GM18951 (cell line): ENCODE results near the gene ZNFX1.
"Not testable (repeated sequence)": the region's sequence is repeated elsewhere in the genome, so short reads cannot be mapped to it uniquely, and the experiment has no call there.

Experiments used
- POLR2A ChIP-seq: IDR thresholded peaks from 4 replicates; pipeline ENCODE4 v1.6.1; 2011; ENCODE audit warnings: mild to moderate bottlenecking; ENCODE audit not compliant: insufficient read length, insufficient read depth; ENCODE audit errors: extremely low read depth
- in situ Hi-C: fragments of 300-500 bp; cut with MboI; formaldehyde crosslinking; loops from one replicate; pipeline ENCODE4 v1.12.0; 2022; ENCODE audit warnings: low sequenced_read_pairs, mixed read lengths, inconsistent platforms; ENCODE audit not compliant: unreplicated experiment

ZNFX1 gene

DNA sequence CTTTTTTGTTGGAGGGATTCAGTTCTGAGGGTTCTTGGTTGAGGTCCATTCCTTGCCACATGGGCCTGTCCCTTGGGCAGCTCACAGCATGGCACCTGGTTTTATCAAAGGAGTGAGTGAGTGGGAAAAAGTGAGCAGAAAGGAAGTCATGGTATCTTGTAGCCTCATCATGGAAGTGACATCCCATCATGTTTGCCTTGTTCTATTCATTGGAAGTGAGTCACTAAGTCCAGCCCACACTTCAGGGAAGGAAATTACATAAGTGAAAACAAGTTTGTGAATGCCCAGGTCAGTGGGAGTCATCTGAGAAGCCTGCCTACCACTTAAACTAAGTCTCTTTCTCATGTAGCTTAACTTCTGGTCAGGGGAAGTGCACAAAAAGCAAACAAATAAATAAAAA lies 32.8 kb upstream of the ZNFX1 start:
- TF ChIP-seq POLR2A = no peak
- in situ Hi-C loops = no loop called here

DNA sequence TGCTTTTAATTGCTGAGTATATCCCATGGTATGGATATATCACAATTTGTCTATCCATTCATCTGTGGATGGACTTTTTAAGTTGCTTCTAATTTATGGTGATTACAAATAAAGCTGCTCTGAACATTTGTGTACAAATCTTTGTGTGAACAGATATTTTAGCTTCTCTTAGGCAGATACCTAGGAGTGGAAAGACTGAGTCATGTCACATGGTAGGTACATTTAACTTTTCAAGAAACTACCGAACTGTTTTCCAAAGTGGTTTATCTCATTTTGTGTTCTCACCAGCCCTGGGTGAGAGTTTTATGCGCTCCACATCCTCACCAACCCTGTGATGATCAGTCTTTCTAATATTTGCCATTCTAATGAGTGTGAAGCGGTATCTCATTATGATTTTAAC lies 31.0 kb upstream of the ZNFX1 start:
- in situ Hi-C loops = no loop called here
- TF ChIP-seq POLR2A = no peak

DNA sequence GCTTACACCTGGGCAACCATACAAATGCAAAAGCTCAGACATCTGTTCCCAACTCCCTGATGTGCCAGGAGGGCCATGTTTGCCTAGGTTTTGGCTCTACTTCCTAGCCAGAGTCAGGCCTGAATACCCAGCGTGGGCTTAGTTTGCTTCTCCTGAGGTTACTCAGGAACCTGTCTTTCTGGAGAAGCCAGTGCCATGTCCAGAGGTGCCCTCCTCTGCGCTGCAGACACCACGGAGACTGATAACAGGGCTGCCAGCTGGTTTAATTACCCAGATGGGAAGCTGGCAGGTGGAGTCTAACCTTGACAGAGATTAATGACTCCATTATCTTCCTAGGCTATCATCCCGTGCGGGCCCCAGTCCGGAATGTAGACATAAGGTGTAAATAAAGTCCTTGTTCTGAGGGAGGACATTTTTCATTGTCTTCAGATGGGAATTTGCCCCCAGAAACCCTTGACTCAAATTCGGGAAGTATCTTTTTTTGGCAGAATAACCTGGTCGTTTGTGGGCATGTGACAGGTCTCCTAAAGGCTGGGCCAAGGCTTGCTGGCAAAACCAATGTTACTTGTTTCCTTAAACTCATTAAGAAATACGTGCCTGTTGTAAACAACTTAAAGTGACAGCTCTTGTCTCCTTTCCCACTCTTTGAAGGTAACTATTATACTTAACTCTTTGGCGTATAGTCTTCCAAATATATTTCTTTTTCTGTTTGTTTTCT lies 29.2 kb upstream of the ZNFX1 start:
- in situ Hi-C loops = no loop called here
- no peak for TF ChIP-seq POLR2A

DNA sequence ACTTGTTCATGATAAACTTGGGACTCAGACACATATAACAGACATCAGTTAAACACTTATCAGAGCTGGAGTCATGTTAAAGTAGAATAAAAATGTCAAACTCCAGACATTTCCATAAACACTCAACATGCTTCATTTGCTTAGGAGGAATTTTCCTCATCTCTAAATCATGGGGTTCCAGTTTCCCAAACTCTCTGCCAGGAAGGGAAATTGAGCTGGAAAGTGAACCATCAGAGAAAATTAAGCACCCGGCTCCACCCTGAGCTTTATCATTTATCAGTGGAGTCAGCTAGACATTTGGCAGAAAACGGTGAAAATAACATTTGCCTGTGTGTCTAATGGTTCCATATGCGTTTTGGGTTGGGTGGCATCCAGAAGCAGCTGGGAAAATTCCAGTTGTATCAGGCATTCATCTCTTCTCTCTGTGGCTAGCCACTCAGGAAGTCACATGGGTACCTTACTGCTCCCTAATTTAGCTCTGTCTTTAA lies 25.3 kb upstream of the ZNFX1 start:
- TF ChIP-seq POLR2A = no peak
- in situ Hi-C loops = no loop called here

DNA sequence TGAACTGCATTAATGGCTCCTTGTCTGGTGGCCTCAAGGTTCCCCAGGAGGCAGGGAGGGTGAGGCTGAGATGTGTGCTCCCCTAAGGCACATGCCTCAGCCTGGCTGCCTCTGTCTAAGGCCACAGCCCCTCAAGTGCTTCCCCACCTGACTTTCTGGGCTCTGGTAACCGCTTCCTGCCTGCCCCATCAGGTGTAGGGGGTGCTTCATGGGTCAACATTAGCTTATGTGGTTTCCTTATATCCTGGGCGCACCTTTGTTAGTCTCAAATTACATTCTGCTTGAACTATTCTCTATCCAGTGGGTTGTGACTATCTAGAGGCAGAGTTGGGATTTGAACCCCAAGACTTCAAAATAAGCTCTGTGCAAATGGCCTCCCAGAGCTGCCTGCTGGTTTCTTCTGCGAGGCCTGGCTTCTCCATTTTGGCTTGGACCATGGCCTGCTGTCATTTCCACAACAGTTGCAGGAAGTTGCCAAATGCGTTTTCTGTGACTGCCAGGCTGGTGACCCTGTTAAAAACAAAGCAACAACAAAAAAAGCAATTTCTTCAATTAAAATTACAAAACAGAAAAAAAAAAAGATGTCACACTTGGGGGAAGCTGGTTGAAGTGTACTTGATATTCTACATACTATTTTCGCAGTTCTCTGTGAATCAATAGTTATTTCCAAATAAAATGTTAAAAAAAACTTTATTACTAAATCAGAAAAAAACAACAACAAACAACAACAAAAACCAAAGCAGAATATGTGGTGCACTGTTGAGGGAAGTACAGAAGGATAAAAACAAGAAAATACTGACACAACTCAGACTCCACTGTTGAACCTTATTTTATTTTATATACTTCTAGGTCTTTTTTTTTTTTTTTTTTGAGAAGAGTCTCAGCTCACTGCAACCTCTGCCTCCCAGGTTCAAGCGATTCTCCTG lies 20.0 kb upstream of the ZNFX1 start:
- in situ Hi-C loops = no loop called here
- TF ChIP-seq POLR2A = no peak

DNA sequence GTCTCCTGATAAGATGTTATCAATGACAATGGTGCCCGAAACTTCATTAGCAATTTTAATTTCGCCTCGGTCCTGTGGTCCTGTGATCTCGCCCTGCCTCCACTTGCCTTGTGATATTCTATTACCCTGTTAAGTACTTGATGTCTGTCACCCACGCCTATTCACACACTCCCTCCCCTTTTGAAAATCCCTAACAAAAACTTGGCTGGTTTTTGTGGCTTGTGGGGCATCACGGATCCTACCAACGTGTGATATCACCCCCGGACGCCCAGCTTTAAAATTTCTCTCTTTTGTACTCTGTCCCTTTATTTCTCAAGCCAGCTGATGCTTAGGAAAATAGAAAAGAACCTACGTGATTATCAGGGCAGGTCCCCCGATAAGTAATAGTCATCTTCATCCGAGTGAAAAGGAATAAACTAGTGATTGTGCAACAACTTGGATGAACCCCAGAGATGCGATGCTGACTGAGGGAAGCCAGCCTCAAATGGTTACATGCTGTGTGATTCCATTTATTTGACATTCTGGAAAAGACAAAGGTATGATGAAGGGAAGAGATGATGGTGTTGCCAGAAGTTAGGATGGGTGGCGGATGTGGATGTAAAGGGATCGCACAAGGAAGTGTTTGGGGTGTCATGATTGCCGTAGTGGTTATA lies 16.3 kb upstream of the ZNFX1 start:
- in situ Hi-C loops = not testable (repeated sequence)

DNA sequence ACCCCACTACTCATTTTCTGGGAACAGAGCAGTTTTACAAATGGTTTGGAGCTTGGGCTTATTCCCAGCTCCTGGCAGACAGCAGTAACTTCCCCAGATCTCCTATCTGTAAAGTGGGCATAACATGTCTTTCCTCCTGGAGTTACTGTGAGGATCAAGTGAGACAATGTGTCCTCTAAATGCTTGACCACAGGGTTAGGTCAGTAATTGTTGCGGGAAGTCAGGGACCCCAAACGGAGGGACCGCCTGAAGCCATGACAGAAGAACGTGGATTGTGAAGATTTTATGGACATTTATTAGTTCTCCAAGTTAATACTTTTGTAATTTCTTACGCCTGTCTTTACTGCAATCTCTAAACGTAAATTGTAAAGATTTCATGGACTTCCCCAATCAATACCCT lies 15.3 kb upstream of the ZNFX1 start:
- no peak for TF ChIP-seq POLR2A
- in situ Hi-C loops = no loop called here

DNA sequence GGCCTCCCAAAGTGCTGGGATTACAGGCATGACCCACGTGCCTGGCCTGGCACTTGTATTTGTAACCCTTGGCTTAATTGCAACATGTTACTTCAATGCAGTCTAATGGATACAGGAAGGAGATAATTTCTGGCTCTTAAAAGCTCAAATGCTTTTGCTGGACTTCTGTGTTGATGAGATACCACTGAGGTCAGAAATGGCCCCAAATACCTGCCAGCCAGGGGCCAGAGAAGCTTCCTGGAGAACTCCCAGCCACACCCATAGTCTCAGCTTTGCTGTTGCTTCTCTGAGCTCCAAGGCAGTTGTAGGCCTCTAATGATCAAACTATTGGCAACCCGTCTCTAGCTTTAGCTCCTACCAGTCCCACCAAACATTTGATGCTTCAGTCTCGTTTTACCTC lies 14.2 kb upstream of the ZNFX1 start:
- in situ Hi-C loops = no loop called here
- TF ChIP-seq POLR2A = no peak

DNA sequence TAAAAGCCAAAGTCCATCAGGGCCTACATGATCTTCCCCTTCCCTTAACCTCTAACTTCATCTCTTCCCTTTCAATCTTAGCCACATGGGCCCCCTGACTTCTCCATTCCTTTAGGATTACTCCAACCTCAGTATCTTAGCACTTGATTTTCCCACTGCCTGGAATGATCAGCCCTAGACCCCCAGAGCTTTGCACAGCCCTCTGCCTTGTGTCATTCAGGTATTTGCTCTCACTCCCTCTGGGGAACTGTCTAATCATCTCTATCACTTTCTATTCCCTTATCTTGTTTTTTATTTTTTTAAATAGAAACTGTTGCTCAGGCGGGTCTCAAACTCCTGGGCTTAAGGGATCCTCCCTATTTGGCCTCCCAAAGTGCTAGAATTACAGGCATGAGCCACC lies 13.3 kb upstream of the ZNFX1 start:
- in situ Hi-C loops = no loop called here
- TF ChIP-seq POLR2A = no peak

DNA sequence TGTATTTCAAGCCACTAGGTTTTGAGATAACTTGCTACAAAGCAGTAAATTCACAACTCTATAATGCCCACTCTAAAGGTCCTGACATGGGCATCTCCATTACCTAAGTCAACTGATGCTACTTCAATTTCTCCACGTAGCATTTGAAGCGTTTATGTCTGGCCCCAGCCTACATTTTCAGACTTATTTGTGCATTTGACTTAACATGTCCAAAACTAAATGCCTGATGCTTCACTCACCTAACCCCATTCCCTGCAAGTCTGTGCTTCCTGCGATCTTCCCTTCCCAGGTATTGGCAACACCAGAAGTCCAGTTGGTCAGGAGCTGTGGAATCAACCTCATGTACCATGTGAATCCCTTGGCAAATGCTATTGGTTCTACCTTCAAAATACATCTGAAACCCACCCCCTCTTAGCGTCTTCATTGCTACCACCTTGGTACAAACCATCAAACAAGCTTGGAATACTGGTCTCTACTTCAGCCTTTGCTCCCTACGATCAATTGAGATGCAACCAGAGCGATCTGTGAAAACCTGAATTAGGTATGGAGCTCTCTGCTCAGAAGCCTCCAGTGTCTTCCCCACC lies 12.8 kb upstream of the ZNFX1 start:
- in situ Hi-C loops = no loop called here
- peak; percentile 50 for TF ChIP-seq POLR2A

DNA sequence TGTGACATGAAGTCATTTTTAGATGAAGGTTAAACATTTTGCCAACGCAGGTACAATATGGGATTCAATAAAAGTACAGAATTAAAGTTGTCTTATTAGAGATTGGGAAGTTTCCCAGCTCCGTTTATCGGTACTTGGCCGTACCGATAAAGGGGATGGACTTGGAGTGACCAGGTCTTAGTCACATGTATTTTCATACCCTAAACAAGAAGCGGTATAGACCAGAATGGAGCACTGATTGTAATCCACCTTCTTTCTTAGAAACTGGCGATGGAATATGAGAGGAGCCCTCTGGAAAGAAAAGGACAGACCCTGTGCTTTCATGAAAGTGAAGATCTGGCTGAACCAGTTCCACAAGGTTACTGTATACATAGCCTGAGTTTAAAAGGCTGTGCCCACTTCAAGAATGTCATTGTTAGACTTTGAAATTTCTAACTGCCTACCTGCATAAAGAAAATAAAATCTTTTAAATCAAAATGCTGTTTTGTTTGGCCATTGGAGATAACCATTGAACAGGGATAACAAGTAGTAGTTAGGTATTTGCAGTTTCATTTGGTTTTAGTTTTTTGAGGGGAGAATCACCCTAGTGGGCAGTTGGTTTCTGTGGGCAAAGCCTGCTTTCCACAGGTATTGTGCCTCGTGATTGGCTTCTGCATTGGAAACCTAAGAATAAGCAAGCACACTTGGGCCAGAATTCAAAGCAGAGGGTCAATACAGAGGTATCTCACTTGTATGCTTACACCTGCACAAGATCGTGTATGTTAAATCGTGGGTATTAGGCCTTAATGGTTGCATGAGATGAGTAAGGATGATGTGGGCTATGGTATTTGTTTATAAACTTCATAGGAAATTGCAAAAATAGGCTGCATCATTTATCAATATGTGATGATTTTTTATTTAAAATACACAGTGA lies 11.2 kb upstream of the ZNFX1 start:
- in situ Hi-C loops = no loop called here
- TF ChIP-seq POLR2A = no peak

DNA sequence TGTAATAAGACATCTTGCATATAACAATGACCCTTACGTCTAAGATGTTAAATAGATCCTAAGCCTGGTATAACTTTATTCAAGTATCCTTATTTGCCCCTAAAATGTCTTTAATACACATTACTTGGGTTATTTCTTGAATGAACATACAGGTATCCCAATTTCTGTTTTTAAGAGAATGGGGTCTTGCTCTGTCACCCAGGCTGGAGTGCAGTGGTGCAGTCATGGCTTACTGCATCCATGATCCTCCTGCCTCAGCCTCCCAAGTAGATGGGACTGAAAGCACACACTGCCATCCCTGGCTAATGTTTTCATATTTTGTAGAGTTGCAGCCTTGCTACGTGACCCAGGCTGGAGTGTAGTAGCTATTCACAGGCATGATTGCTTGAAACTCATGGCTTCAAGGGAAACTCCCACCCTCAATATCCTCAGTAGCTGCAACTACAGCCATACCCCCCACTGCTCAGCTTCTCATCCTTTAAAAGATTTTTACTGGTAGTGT lies 10.4 kb upstream of the ZNFX1 start:
- in situ Hi-C loops = no loop called here
- TF ChIP-seq POLR2A = no peak

DNA sequence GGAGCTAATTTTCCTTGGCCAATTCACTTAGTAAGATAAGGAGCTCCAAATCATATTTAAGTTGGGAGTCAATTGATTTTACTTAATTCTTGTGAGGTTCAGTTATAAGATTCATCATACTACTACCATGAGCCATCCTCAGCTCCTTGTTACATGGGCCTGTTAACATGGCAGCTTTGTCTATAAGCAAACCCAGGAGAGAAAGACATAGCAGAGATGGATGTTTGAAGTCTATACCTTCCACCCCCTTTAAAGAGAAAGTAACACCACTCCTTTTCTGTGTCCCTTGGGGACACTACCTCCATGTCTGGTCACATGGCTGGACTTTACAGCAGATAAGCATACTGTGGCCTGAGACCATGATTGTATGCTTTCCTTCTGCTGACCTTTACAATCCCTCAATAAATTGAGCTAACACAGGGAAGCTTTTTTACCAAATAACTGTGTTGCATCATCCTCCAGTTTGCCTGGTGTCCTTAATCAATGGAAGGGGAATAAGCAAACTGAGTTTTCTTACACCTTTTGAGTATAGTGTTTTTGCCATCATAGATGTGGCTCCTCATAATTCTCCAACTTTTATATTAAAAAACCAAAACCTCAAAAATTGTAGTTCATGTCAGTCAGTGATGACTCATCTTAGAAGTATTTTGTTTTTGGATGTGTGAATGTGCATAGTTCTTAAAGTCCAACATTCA lies 9.8 kb upstream of the ZNFX1 start:
- TF ChIP-seq POLR2A = no peak

More for the DNA sequence above, 9.8 kb upstream of the ZNFX1 start:
- in situ Hi-C loops = no loop called here
